ENCODE data around the gene PRG2. TPM values are rescaled to one million over a fixed set of nuclear protein-coding genes. Genes with fewer than 3 reads are reported as not detected.

The PRG2 gene
- not detected in 2 replicates for total RNA-seq

GRCh38 chr11:57390535-57390934 is at the start of gene PRG2:
Gene PRG2 (minus strand): TSS chr11:57390650. CDS start chr11:57389944, 706 bp downstream.

GRCh38 chr11:57426929-57427726 is 36.7 kb upstream of the PRG2 start, which contains the start of gene SLC43A3:
Gene SLC43A3 (minus strand): TSS chr11:57427121. CDS start chr11:57426172, 949 bp downstream.

GRCh38 chr11:57380975-57381374 is 9.5 kb downstream of the PRG2 start, which contains the start of gene PRG3:
Gene PRG3 (minus strand): TSS chr11:57381150. CDS start chr11:57380708, 442 bp downstream.

GRCh38 chr11:57338142-57338541 is 52.3 kb downstream of the PRG2 start, which contains the start of gene P2RX3:
Gene P2RX3 (plus strand): TSS chr11:57338352. CDS start chr11:57338551, 199 bp downstream.

Other genes with a start within 250 kb of the PRG2 start
- gene LRRC55, start 208.7 kb downstream of the PRG2 start, total RNA-seq: not detected in 2 replicates
- gene APLNR, start 153.4 kb downstream of the PRG2 start, total RNA-seq: not detected in 2 replicates
- gene TNKS1BP1, start 65.7 kb downstream of the PRG2 start, total RNA-seq: 72.5 and 73.9 TPM in 2 replicates
- 82.7 and 106 TPM in 2 replicates for gene SSRP1, start 54.8 kb downstream of the PRG2 start, total RNA-seq
- not detected in 2 replicates for gene P2RX3, start 52.3 kb downstream of the PRG2 start, total RNA-seq
- not detected in 2 replicates for gene PRG3, start 9.5 kb downstream of the PRG2 start, total RNA-seq
- gene SLC43A3, start 36.5 kb upstream of the PRG2 start, total RNA-seq: 172 and 210 TPM in 2 replicates
- 0.39 and 1.5 TPM in 2 replicates for gene RTN4RL2, start 69.9 kb upstream of the PRG2 start, total RNA-seq
- 24.6 and 27.4 TPM in 2 replicates for gene SLC43A1, start 125.1 kb upstream of the PRG2 start, total RNA-seq
- 30.9 and 33.4 TPM in 2 replicates for gene TIMM10, start 140.1 kb upstream of the PRG2 start, total RNA-seq
- not detected in 2 replicates for gene SMTNL1, start 146.9 kb upstream of the PRG2 start, total RNA-seq
- gene UBE2L6, start 177.0 kb upstream of the PRG2 start, total RNA-seq: 53.0 and 104 TPM in 2 replicates
- 6.5 and 48.9 TPM in 2 replicates for gene SERPING1, start 207.0 kb upstream of the PRG2 start, total RNA-seq

Data from subcutaneous preadipocyte (primary cell).